ENCODE results near the gene CRY1. TPM values are rescaled to one million over a fixed set of nuclear protein-coding genes. Genes with fewer than 3 reads are reported as not detected.
A peak's percentile ranks its signal among the peaks of the same experiment; 100 is the strongest.

Gene CRY1
- total RNA-seq, 1 experiment from 2014 or later = 27.1 TPM

DNA sequence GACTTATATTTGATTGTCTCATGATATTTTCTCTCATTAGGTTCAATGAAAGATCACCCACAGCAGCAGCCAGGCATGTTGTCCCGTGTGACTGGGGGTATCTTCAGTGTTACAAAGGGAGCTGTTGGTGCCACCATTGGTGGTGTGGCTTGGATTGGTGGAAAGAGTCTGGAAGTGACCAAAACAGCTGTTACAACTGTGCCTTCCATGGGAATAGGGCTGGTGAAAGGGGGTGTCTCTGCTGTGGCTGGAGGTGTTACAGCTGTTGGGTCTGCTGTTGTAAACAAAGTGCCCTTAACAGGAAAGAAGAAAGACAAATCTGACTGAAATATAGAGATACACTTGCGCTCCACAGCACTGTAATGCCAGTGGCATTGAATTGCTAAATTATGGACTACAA is 122.3 kb downstream of the CRY1 start:
- DNase-seq (ENCODE audit: low spot score) = no peak

DNA sequence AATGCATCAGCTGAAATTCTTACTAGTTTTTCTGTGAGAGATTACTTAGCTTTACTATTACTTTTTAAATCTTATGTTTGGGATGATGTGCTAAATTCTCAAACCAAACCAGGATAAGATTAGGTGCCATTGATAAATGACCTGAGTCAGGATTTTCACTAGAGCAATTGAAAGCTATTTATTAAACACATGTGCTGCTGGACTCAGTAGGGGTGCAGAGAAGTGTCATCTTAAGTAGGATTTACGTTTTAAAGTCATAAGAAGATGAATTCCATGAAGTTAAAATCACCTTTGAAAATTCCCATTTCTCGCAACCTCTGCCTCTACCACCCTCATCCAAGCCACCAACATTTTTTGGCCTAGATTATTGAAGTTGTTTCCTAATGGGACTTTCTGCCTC is 128.8 kb downstream of the CRY1 start:
- no peak for DNase-seq (ENCODE audit: low spot score)

DNA sequence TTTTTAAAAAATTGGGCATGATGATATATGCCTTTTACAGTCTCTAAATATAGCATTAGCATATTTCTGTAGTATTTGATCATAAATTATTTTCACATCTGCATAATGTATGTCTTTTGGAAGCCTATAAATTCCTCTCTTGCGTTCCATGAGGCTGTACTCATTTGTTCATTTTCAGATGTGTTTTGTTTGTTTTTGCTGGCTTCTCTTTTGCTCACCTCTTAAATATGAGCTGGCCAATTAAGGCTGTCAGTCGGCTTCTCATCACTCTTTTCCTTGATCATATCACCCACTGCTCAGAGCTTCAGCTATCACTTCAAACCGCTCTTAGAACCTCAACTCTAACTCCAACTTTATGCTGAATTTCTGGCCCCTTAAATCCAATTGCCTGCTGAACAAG is 131.1 kb downstream of the CRY1 start:
- DNase-seq (ENCODE audit: low spot score) = no peak

DNA sequence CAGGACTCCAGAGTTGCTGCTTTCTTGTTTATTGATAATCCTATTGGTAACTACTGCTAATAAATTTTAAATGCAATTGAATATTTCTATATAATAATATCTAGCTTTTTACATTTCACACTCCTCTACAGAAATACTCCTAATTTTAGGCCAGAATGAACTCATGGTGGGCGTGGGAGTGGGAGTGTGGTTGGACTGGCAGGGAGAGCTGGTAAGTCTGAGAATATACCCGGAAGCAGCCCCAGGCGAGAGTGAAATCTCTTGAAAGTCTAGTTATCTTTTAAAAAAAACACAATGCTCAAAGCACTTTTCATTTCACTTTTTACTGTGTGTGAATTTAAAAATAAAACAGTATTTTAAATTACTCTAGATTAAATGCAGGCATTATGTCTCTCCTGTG is 132.9 kb downstream of the CRY1 start:
- no peak for DNase-seq (ENCODE audit: low spot score)

DNA sequence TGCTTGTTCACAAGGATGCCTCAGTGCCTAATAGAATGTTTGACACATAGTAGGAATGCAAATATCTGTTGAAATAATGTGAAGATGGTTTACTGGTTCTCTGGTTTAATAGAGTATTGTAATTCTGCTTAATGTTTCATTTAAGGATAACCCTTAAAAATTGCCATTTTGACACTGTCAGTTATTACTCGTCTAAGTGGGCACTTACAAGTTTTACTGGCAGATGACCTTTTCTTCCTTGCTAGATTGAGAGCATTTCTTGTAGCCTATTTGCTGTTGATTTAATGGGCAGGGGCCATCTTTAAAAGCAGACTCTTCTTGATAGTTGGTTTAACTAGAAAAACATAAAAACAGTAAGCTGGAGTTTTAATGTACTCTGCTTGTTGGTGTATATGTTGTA is 135.8 kb downstream of the CRY1 start:
- DNase-seq (ENCODE audit: low spot score) = no peak

DNA sequence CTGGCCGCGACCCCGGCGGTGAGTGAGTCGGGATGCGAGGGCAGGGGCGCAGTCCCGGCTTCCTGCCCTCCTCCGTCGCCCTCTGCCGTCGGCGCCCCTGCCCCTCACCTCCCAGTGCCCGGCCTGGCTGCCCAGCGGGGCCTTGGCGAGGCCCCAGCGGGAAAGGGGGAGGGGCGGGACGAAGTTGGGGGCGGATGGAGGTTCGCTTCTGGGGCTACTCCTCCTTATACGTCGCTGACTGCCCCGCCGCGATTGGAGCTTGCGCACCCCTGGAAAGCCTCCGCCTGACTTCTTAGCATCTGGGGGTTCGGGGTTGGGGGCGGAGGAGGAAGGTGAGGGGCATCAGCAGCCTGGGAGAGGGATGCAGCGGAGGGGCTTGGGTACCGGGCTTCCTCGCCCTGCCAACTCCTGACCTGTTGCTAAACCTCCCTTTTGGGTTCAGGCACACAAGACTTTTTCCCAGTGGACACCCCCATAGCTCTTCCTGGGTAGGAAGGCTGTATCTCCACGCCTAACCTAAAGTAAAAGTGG is 137.2 kb downstream of the CRY1 start:
- no peak for DNase-seq (ENCODE audit: low spot score)

DNA sequence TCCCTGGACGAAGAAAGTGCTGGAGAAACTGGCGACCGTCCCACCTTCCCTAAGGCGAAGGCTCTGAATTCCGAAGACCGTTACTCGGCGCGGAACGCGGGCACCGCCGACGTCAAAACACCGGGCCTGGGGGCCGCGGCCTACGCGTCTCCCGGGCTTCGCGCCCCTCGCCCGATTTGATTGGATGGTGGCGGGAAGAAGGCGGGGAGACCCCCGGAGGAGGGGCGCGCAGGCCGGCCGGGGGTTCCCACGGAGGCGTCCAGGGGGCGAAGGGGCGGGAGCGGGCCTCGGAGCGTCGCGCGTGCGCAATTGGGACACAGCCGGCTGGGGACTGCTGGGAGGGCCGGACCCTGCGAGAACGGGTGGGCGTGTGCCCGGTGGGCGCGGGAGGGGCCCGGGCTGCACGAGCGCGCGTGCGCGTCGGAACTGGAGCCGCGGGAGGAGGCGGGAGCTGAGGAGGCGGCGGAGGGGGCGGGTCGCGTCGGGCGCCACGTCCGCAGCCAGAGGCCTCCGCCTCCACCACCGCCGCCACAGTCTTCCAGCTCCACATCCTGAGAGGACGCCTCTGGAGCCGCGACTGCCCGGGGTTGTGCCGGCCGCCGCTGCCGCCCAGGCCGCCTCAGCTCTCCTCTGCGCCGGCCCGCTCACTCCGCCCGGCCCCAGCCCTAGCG is 137.8 kb downstream of the CRY1 start, which contains the start of gene TMEM263:
Gene TMEM263, plus strand, starts transcription at position 531 of the 671 bp plus-strand sequence. CDS start 11,210 bp downstream, outside the sequence.
- peak; percentile 74 for DNase-seq (ENCODE audit: low spot score)

DNA sequence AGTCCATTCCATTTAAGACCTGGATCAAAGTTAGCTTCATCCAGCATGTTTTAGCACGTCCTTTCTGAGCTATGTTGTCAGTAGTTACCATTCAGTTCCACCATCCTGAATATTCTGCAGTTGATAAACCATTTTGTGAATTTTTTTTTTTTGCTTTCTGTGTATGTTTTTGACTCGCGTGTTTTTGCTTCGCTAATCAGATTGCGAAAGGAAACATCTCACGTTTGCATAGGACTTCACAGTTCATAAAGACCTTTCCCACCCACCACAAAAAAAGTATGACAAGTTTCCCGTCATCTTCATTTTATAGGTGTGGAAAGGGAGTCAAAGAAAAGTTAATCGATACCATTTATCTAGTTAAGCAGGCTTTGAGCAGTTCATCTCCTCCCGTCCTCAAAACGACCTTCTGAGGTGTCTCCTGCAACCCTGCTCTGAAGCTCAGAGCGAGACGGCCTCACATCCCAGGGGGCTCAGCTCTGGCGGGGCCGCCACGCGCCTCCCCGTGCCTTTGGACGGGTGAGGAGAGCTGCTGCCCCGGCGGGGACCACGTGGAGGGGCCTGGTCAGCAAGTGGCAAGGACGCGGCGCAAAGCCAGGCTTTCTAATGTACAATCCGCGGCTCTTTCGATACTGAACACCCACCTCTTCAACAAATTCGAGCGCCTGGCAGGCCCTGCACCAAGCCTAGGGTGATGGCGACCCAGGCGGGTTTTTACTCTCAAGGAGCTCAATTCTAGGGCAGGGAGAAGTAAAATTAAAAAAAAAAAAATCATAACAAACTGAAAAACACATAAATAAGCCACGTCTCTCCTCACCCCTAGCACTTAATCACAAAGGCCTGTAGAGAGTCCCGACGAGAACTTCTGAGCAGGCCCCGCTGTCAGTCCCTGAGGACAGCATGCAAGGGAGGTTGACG is 138.6 kb downstream of the CRY1 start:
- DNase-seq (ENCODE audit: low spot score) = no peak

DNA sequence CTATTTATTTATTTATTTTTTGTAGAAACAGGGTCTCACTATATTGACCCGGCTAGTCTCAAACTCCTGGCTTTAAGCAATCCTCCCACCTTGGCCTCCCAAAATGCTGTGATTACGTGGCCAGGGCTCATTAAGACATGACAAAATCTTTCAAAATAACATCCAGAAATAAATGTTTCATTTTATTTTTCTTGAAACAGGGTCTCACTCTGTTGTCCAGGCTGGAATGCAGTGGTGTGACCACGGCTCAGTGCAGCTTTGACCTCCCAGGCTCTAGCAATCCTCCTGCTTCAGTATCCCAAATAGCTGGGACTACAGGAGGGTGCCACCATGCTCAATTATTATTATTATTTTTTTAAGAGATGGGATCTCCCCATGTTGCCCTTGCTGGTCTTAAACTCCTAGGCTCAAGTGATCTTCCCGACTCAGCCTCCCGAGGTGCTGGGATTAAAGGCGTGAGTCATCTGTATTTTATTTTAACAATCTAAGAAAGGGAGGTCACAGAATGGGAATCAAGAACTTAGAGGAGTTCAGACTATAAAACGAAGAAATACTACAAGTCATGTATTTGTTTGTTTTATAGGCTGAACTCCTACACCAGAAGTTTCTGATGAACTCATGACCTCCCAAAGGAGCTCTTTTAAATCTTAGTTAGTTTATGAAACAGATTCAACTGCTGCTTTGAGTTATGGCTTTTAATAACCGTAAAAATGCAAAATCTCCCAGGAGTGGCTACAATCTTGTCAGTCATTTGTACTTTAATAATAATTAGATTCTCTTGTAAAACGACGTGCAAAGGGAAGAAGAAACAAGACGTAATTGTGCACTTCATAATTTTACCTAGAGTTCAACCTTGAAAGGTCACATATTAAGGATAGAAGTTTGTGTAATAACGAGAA is 139.7 kb downstream of the CRY1 start:
- peak; percentile 36 for DNase-seq (ENCODE audit: low spot score)

DNA sequence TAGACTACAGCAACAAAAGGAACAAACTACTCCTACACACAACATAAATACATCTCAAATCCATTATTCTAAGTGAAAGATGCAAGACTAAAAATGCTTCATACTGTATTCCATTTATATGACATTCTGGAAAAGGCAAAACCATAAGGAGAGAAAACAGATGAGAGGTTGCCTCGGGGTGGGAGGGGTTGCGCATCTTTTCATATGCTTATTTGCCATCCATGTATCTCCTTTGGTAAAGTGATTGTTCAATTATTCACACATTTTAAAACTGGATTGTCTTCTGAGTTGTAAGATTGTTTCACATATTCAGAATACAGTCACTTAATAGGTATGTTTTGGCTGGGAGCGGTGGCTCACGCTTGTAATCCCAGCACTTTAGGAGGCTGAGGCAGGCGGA is 142.8 kb downstream of the CRY1 start:
- DNase-seq (ENCODE audit: low spot score) = no peak

DNA sequence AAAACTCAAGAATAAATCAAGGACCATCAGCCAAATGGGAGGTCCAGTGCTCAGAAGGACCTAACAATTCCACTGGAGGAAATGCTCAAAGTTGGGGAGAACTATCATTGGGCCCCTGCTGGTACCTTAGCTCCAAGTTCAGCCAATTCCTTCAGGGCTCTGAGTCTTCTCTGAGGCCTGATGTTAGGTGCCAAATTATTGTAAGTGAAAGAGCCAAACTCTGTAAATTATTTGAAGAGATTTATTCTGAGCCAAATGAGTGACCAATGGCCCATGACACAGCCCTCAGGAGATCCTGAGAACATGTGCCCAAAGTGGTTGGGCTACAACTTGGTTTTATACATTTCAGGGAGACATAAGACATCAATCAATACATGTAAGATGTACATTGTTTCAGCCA is 145.9 kb downstream of the CRY1 start:
- no peak for DNase-seq (ENCODE audit: low spot score)

DNA sequence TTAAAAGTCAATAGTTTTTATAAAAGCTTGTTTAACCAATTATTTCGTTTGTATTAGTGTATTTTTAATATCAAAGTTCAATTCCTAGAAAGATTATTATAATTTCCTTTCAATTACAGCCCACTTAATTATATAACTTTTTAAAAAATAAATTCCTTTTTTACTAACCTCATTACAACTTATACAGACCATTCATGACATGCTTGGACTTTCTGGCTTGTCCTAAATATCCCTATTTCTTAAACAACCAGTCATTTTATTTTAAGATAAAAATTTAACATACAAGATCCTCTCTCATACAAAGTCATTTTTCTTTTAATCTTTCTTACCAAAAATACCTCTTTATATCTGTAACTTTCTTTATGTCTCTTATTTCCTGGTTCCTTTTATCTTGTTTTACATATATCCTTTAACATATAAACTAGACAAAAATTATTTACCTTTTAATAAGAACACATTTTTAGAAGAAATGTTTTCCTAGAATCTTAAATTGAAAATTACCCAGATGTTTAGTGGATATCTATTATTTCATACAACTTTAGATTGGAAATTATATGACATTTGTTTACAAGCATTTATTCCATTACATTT is 148.0 kb downstream of the CRY1 start:
- no peak for DNase-seq (ENCODE audit: low spot score)

DNA sequence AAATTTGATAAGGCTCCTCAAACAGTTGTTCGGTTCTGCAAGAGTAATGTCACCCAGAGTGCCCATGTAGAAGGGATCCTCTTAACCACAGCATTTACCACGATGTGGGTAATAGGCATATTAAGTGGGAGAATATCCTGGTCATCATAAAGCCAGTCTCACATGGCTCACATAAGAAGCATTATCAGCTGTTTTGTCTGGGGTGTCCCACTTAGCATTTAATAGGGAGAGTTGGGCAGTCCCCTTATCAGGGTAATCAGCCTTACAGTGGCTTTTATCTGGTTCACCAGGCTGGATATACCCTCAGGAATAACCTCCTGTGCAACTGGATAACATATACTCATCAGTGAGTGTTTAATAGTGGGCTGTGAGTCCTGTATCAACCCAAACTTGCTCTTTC is 150.6 kb downstream of the CRY1 start:
- no peak for DNase-seq (ENCODE audit: low spot score)

DNA sequence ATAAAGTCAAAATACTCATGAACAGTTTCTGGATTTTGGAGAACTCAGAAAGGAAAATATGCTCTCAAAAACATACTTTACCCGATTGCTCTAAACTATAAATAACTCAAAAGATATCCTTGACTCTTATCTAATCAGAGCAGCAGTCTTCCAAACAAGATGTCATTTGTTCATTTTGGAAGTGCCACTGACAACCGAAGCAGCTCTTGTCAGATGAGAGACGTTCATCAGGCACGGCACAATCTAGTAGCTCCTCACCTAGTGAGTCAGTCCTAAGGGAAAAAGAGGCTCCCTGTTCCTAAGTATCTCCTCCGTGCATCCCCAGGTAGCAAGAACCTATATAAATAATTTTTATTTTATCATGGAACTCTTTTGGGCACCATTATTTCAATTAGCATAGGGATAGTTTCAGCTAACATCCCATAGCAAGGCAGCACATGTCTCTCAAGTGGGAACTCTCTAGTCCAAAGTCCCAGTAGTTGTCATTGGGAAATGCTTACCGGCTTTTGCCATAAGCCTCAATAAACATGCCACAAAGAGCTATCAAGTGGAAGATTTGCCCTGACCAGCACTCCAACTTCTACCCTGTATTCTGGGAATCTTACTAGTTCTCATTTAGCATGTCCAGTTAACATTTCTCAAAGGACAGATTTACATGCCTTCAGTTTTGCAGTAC is 151.7 kb downstream of the CRY1 start:
- DNase-seq (ENCODE audit: low spot score) = no peak

Other genes starting within 250 kb of the CRY1 start
- 13.1 and 14.5 TPM in 2 replicates for gene TMEM263, start 137.6 kb downstream of the CRY1 start, total RNA-seq (2014; rRNA removed; shearing (Covaris generic))
- gene MTERF2, start 106.4 kb downstream of the CRY1 start, total RNA-seq (2014; rRNA removed; shearing (Covaris generic)) = 5.7 and 10.1 TPM in 2 replicates